ENCODE data around the gene CNTN4. TPM values are rescaled to one million over a fixed set of nuclear protein-coding genes. Genes with fewer than 3 reads are reported as not detected.

The CNTN4 gene
- total RNA-seq, 1 donor from 2014 or later, result 0.52 TPM

- Mint-ChIP-seq H3K4me3 (ENCODE audit: unreplicated experiment) (no peak overlapping the region), H3K27ac (ENCODE audit: unreplicated experiment) (no peak overlapping the region), H3K9me3 (ENCODE audit: low read depth) (no peaks in the 10 kb centered on the region), H3K27me3 (ENCODE audit: low read depth) (no peaks in the 10 kb centered on the region), H3K36me3 (ENCODE audit: low read depth) (no peaks in the 10 kb centered on the region), H3K4me1 (ENCODE audit: low read depth) (peaks cover 3% of the 10 kb centered on the region)
- TF ChIP-seq CTCF (IDR thresholded peaks at IDR 0.05), result no peak
- no peak for DNase-seq (ENCODE audit: low spot score)
Observed at GRCh38 chr3:2896308-2896939, 797.8 kb downstream of the CNTN4 start.

- no peak for DNase-seq (ENCODE audit: low spot score)
- Mint-ChIP-seq H3K4me1 (ENCODE audit: low read depth) (peaks cover 3% of the 10 kb centered on the region), H3K27ac (ENCODE audit: unreplicated experiment) (no peak overlapping the region), H3K4me3 (ENCODE audit: unreplicated experiment) (no peak overlapping the region), H3K36me3 (ENCODE audit: low read depth) (no peaks in the 10 kb centered on the region), H3K27me3 (ENCODE audit: low read depth) (no peaks in the 10 kb centered on the region), H3K9me3 (ENCODE audit: low read depth) (no peaks in the 10 kb centered on the region)
- TF ChIP-seq CTCF (IDR thresholded peaks at IDR 0.05), result no peak
Observed at GRCh38 chr3:2897821-2898220, 799.2 kb downstream of the CNTN4 start.

GRCh38 chr3:2898591-2899353, 800.1 kb downstream of the CNTN4 start:
- DNase-seq (ENCODE audit: low spot score), result no peak
- Mint-ChIP-seq H3K27ac (ENCODE audit: unreplicated experiment) (no peak overlapping the region), H3K27me3 (ENCODE audit: low read depth) (no peaks in the 10 kb centered on the region), H3K4me3 (ENCODE audit: unreplicated experiment) (no peak overlapping the region), H3K9me3 (ENCODE audit: low read depth) (no peaks in the 10 kb centered on the region), H3K36me3 (ENCODE audit: low read depth) (no peaks in the 10 kb centered on the region), H3K4me1 (ENCODE audit: low read depth) (peaks cover 3% of the 10 kb centered on the region)
- no peak for TF ChIP-seq CTCF (IDR thresholded peaks at IDR 0.05)

GRCh38 chr3:2904054-2904453, 805.4 kb downstream of the CNTN4 start:
- no peaks in the 10 kb centered on the region for H3K9me3 Mint-ChIP-seq (ENCODE audit: low read depth)
- H3K27me3 Mint-ChIP-seq (ENCODE audit: low read depth), result no peaks in the 10 kb centered on the region
- no peak for DNase-seq (ENCODE audit: low spot score)
- no peaks in the 10 kb centered on the region for H3K4me1 Mint-ChIP-seq (ENCODE audit: low read depth)
- H3K36me3 Mint-ChIP-seq (ENCODE audit: low read depth), result no peaks in the 10 kb centered on the region
- TF ChIP-seq CTCF (IDR thresholded peaks at IDR 0.05), result no peak
- no peak overlapping the region for H3K27ac Mint-ChIP-seq (ENCODE audit: unreplicated experiment)
- no peak overlapping the region for H3K4me3 Mint-ChIP-seq (ENCODE audit: unreplicated experiment)

- TF ChIP-seq CTCF (IDR thresholded peaks at IDR 0.05), result no peak
- Mint-ChIP-seq H3K9me3 (ENCODE audit: low read depth) (no peaks in the 10 kb centered on the region), H3K4me3 (ENCODE audit: unreplicated experiment) (no peak overlapping the region), H3K27ac (ENCODE audit: unreplicated experiment) (no peak overlapping the region), H3K27me3 (ENCODE audit: low read depth) (no peaks in the 10 kb centered on the region), H3K36me3 (ENCODE audit: low read depth) (no peaks in the 10 kb centered on the region), H3K4me1 (ENCODE audit: low read depth) (no peaks in the 10 kb centered on the region)
- DNase-seq (ENCODE audit: low spot score), result no peak
Observed at GRCh38 chr3:2908693-2909351, 810.2 kb downstream of the CNTN4 start.

Measured in chondrocyte (in vitro differentiated cells).